NCI-H1105 treated with DMSO at 0.1 percent for 48 hours (cell line): ENCODE results near the gene ATP4A.

Experiments used
- DNase-seq: peaks from one replicate; lab custom pipeline; 2025; lab: John Stamatoyannopoulos, UW

Gene ATP4A

GRCh38 chr19:35524181-35524837 is 39.1 kb downstream of the ATP4A start:
- DNase-seq: no peak

GRCh38 chr19:35522745-35523327 is 40.6 kb downstream of the ATP4A start:
- no peak for DNase-seq

- DNase-seq: no peak
Measured at GRCh38 chr19:35521124-35521743, 42.2 kb downstream of the ATP4A start.

- DNase-seq: no peak
Measured at GRCh38 chr19:35519291-35519690, 44.2 kb downstream of the ATP4A start.

- no peak for DNase-seq
Measured at GRCh38 chr19:35518313-35518712, 45.1 kb downstream of the ATP4A start.

GRCh38 chr19:35517342-35517741 is 46.1 kb downstream of the ATP4A start:
- no peak for DNase-seq

- DNase-seq: no peak
Measured at GRCh38 chr19:35516310-35516709, 47.1 kb downstream of the ATP4A start.

- no peak for DNase-seq
Measured at GRCh38 chr19:35514282-35514809, 49.1 kb downstream of the ATP4A start.

GRCh38 chr19:35513628-35514281 is 49.7 kb downstream of the ATP4A start, which contains the start of gene DMKN:
TSS of gene DMKN (minus strand) at chr19:35513649. CDS start at chr19:35513475, 174 bp downstream.
- no peak for DNase-seq

- no peak for DNase-seq
Measured at GRCh38 chr19:35512831-35513627, 50.4 kb downstream of the ATP4A start.

GRCh38 chr19:35511337-35511736 is 52.1 kb downstream of the ATP4A start:
- no peak for DNase-seq

- no peak for DNase-seq
Measured at GRCh38 chr19:35510626-35510964, 52.9 kb downstream of the ATP4A start.

- DNase-seq: peak; percentile 81
Measured at GRCh38 chr19:35509861-35510625, 53.4 kb downstream of the ATP4A start.

- DNase-seq: peak; percentile 64
Measured at GRCh38 chr19:35509018-35509652, 54.3 kb downstream of the ATP4A start.

- no peak for DNase-seq
Measured at GRCh38 chr19:35508129-35508528, 55.3 kb downstream of the ATP4A start.

GRCh38 chr19:35507561-35507960 is 55.9 kb downstream of the ATP4A start:
- DNase-seq: no peak

GRCh38 chr19:35506011-35506410 is 57.4 kb downstream of the ATP4A start:
- no peak for DNase-seq

GRCh38 chr19:35502751-35503150 is 60.7 kb downstream of the ATP4A start:
- no peak for DNase-seq

- no peak for DNase-seq
Measured at GRCh38 chr19:35501684-35502083, 61.8 kb downstream of the ATP4A start.

- no peak for DNase-seq
Measured at GRCh38 chr19:35500611-35501010, 62.8 kb downstream of the ATP4A start.
